GM18508 (cell line): Measurements from ENCODE around the gene CASK.

ENCODE experiments used
- ATAC-seq: cut with Tn5 transposase; IDR thresholded peaks from one replicate; pipeline ENCODE4 v1.9.1; 2021; ENCODE audit warnings: moderate number of reproducible peaks; ENCODE audit not compliant: insufficient read depth, unreplicated experiment

Gene CASK

GRCh38 chrX:41912923-41913322 is 10.4 kb downstream of the CASK start:
- no peak for ATAC-seq

GRCh38 chrX:41909068-41909467 is 14.3 kb downstream of the CASK start:
- no peak for ATAC-seq

GRCh38 chrX:41906515-41907187 is 16.7 kb downstream of the CASK start:
- no peak for ATAC-seq

GRCh38 chrX:41903544-41903943 is 19.8 kb downstream of the CASK start:
- no peak for ATAC-seq

GRCh38 chrX:41900321-41900720 is 23.0 kb downstream of the CASK start:
- no peak for ATAC-seq

- ATAC-seq = no peak
Observed at GRCh38 chrX:41895826-41896225, 27.5 kb downstream of the CASK start.

- ATAC-seq = no peak
Observed at GRCh38 chrX:41890026-41890423, 33.3 kb downstream of the CASK start.

GRCh38 chrX:41889317-41890025 is 33.9 kb downstream of the CASK start:
- no peak for ATAC-seq

- ATAC-seq = no peak
Observed at GRCh38 chrX:41887691-41888090, 35.7 kb downstream of the CASK start.

GRCh38 chrX:41885724-41886123 is 37.6 kb downstream of the CASK start:
- ATAC-seq = no peak

- no peak for ATAC-seq
Observed at GRCh38 chrX:41881166-41881565, 42.2 kb downstream of the CASK start.

- ATAC-seq = no peak
Observed at GRCh38 chrX:41877167-41877566, 46.2 kb downstream of the CASK start.

GRCh38 chrX:41875142-41875541 is 48.2 kb downstream of the CASK start:
- no peak for ATAC-seq

GRCh38 chrX:41870719-41871151 is 52.6 kb downstream of the CASK start:
- ATAC-seq = no peak

GRCh38 chrX:41868392-41868977 is 54.9 kb downstream of the CASK start:
- ATAC-seq = no peak

- ATAC-seq = no peak
Observed at GRCh38 chrX:41863343-41864203, 59.8 kb downstream of the CASK start.

GRCh38 chrX:41862562-41863184 is 60.7 kb downstream of the CASK start:
- ATAC-seq = no peak

- no peak for ATAC-seq
Observed at GRCh38 chrX:41858161-41858775, 65.1 kb downstream of the CASK start.

GRCh38 chrX:41857670-41858069 is 65.7 kb downstream of the CASK start:
- no peak for ATAC-seq

- no peak for ATAC-seq
Observed at GRCh38 chrX:41846714-41847113, 76.6 kb downstream of the CASK start.
